Upper lobe of left lung (tissue), 6 donors: ENCODE measurements around the gene TMEM225B. TPM values are rescaled to one million over a fixed set of nuclear protein-coding genes. Genes with fewer than 3 reads are reported as not detected.
A peak's percentile ranks its signal among the peaks of the same experiment; 100 is the strongest.
"Not testable (repeated sequence)": the region's sequence is repeated elsewhere in the genome, so short reads cannot be mapped to it uniquely, and the experiment has no call there.

ENCODE experiments used
- ATAC-seq, 2 donors: fragments of 200-7000 bp; cut with Tn5 transposase; one replicate each; pipeline ENCODE4 v1.9.1; 2022; ENCODE audit warnings: mild to moderate bottlenecking in 2 of 2, moderate library complexity in 2 of 2; ENCODE audit not compliant: low FRiP score in 2 of 2
- DNase-seq, 2 donors: peaks; one replicate each; pipeline ENCODE4 v3.0.0-alpha.2; 2019 to 2020
- H3K27ac ChIP-seq, 4 donors: fragments of 200-600 bp; sonication (generic); one replicate each; pipeline ENCODE4 v1.5.1; 2016 to 2019
- H3K27me3 ChIP-seq, 4 donors: fragments of 200-600 bp; sonication (generic); one replicate each; pipeline ENCODE4 v1.5.1; 2017 to 2019
- H3K36me3 ChIP-seq, 4 donors: fragments of 200-600 bp; sonication (generic); one replicate each; pipeline ENCODE4 v1.5.1; 2016 to 2019
- H3K4me1 ChIP-seq, 4 donors: fragments of 200-600 bp; sonication (generic); one replicate each; pipeline ENCODE4 v1.5.1; 2018 to 2019
- H3K4me3 ChIP-seq, 4 donors: fragments of 200-600 bp; sonication (generic); one replicate each; pipeline ENCODE4 v1.5.1; 2017 to 2019; ENCODE audit warnings: mild to moderate bottlenecking in 2 of 4, moderate library complexity in 1 of 4
- H3K9me3 ChIP-seq, 4 donors: fragments of 200-600 bp; sonication (generic); one replicate each; pipeline ENCODE4 v1.5.1; 2018 to 2019
- CTCF ChIP-seq, 6 experiments: fragments of 450-650 bp in 4 of 6; fragments of 200-600 bp in 2 of 6; sonication (generic) in 2 of 6; IDR thresholded peaks; one replicate each; pipeline ENCODE4 v1.5.1; 2016 to 2019; ENCODE audit warnings: antibody characterized with exemption in 6 of 6
- EP300 ChIP-seq, 4 donors: sonication (generic); formaldehyde crosslinking; IDR thresholded peaks; one replicate each; pipeline ENCODE4 v1.5.1; 2017; ENCODE audit warnings: antibody characterized with exemption in 4 of 4, control low read depth in 2 of 4
- POLR2A ChIP-seq, 4 donors: fragments of 450-650 bp; IDR thresholded peaks; one replicate each; pipeline ENCODE4 v1.5.1; 2016 to 2017; ENCODE audit warnings: antibody characterized with exemption in 4 of 4, mild to moderate bottlenecking in 2 of 4
- POLR2AphosphoS5 ChIP-seq, 2 donors: sonication (generic); formaldehyde crosslinking; IDR thresholded peaks; one replicate each; pipeline ENCODE4 v1.5.1; 2017; ENCODE audit warnings: antibody characterized with exemption in 2 of 2
- WGBS, 2 donors: methylation state at CpG; one replicate each; pipeline ENCODE4 v1.1.5; 2017 to 2018; 5-methylcytosine and 5-hydroxymethylcytosine counted together
- total RNA-seq, 6 donors: library from RNA; depleted of rRNA in 4 of 6; stranded (reverse); fragments of >200 nt in 4 of 6; gene quantifications; one replicate each; pipeline versions ENCODE4 v1.1.0 to v1.2.1, GENCODE V29; 2016 to 2021
- donor health status: DM: no; HTN: no; CAD: no; lungs with moderate emphysema.
- donor health status: DM: no; HTN: yes; CAD: no; lungs with severe emphysema.

Gene TMEM225B
- total RNA-seq, 6 donors from 2014 or later, result 0.59 to 3.1 (median 0.91) TPM; not detected in 1

- 84 to 88% methylated on average over 1 of the region's 1 CpG for WGBS, 2 donors
- Histone ChIP-seq H3K4me1 (peaks cover 0 to 16% (median 7%) of the 10 kb centered on the region in 4 donors), H3K36me3 (peaks cover 59 to 99% (median 90%) of the 10 kb centered on the region in 4 donors), H3K9me3 (no peaks in the 10 kb centered on the region), H3K4me3 (no peak overlapping the region), H3K27me3 (no peaks in the 10 kb centered on the region), H3K27ac (no peak overlapping the region)
- ATAC-seq, result no peak
- TF ChIP-seq POLR2AphosphoS5 (IDR thresholded peaks at IDR 0.05) (no peak), EP300 (IDR thresholded peaks at IDR 0.05) (no peak), POLR2A (IDR thresholded peaks at IDR 0.05) (no peak), CTCF (IDR thresholded peaks at IDR 0.05) (no peak)
- no peak for DNase-seq
These were observed 28.6 kb downstream of the TMEM225B start for GRCh38 chr7:99626661-99627060.

DNA sequence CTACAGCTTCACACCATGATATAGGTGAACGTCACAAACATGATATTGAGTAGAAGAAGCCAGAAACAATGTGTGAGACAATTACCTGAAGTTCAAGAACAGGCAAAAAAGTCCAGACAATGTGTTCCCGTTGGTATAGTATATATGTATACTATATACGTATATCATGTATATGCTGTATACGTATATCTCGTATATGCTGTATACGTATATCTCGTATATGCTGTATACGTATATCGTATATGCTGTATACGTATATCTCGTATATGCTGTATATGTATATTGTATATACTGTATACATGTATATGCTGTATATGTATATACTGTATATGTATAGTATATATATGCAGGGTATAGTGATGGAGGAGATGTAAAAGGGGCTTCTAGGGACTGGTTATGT is 29.4 kb downstream of the TMEM225B start:
- WGBS, 2 donors, result 96% methylated on average over 11 of the region's 11 CpGs
- Histone ChIP-seq H3K4me3 (no peak overlapping the region), H3K27ac (no peak overlapping the region), H3K9me3 (no peaks in the 10 kb centered on the region), H3K4me1 (peaks cover 0 to 16% (median 7%) of the 10 kb centered on the region in 4 donors), H3K36me3 (peaks cover 55 to 97% (median 82%) of the 10 kb centered on the region in 4 donors), H3K27me3 (no peaks in the 10 kb centered on the region)
- DNase-seq (no peak), ATAC-seq (no peak)
- TF ChIP-seq POLR2AphosphoS5 (IDR thresholded peaks at IDR 0.05) (no peak), EP300 (IDR thresholded peaks at IDR 0.05) (no peak)

DNA sequence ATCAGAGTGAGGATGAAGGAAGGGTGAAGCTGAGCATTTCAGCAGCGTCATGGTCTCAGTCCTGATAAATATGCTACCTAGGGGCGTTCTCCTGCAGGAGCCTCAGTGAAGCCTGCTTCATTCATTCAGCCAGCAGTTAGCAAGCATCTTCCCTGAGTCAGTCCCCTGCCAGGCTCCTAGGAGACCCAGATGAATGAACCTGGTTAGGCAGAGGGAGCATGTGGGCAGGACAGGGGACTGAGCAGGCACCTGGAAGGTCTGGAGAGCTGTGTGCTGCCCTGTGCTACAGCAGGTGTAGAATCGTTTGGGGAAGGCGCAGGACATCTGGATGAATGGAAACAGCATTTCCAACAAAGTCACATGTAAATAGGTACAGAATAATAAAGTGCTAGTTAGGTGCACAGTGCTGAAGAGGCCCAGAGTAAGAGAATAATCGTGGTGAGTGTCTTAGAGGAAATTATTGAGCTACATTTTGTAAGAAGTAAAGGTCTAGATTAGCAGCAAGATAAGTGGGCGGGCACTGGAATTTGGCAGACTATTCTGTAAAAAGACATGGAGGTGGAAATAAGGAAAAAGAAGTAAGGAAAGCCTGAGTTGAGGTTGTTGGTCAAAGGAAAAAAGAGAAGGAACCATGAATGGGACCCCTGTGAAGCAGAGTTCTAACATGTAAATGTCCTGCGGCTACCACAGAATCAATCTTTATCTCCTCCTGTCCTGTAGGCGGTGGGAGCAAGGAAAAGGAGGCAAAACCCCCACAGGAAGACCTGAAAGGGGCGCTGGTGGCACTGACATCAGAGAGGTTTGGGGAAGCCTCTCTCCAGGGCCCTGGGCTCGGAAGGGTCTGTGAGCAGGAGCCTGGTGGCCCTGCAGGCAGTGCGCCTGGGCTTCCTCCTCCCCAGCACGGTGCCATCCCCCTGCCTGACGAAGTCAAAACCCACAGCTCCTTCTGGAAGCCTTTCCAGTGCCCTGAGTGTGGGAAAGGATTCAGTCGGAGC is 30.7 kb downstream of the TMEM225B start:
- peak in 1 of 2 donors; percentile 40 for DNase-seq
- ATAC-seq, result no peak
- peaks cover 0 to 10% (median 2%) of the 10 kb centered on the region in 4 donors for H3K4me1 ChIP-seq
- H3K36me3 ChIP-seq, result peaks cover 43 to 89% (median 71%) of the 10 kb centered on the region in 4 donors
- H3K27ac ChIP-seq, result no peak overlapping the region
- no peak overlapping the region for H3K4me3 ChIP-seq
- TF ChIP-seq EP300 (IDR thresholded peaks at IDR 0.05), result no peak
- TF ChIP-seq CTCF (IDR thresholded peaks at IDR 0.05), result no peak
- no peak for TF ChIP-seq POLR2AphosphoS5 (IDR thresholded peaks at IDR 0.05)
- no peak for TF ChIP-seq POLR2A (IDR thresholded peaks at IDR 0.05)
- H3K9me3 ChIP-seq, result no peaks in the 10 kb centered on the region
- 84 to 87% methylated on average over 14 of the region's 14 CpGs for WGBS, 2 donors
- H3K27me3 ChIP-seq, result no peaks in the 10 kb centered on the region

DNA sequence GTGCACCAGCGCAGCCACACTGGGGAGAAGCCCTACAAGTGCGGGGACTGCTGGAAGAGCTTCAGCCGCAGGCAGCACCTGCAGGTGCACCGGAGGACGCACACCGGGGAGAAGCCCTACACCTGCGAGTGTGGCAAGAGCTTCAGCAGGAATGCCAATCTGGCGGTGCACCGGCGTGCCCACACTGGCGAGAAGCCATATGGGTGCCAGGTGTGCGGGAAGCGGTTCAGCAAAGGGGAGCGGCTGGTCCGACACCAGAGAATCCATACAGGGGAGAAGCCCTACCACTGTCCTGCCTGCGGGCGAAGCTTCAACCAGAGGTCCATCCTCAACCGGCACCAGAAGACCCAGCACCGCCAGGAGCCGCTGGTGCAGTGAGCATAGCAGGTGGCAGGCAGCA is 31.6 kb downstream of the TMEM225B start:
- Histone ChIP-seq H3K36me3 (peaks cover 37 to 88% (median 69%) of the 10 kb centered on the region in 4 donors), H3K27ac (no peak overlapping the region), H3K4me1 (peaks cover 0 to 1% (median 0%) of the 10 kb centered on the region in 4 donors), H3K9me3 (no peaks in the 10 kb centered on the region), H3K4me3 (no peak overlapping the region), H3K27me3 (no peaks in the 10 kb centered on the region)
- ATAC-seq, result no peak
- DNase-seq, result peak in 1 of 2 donors; percentile 66
- no peak for TF ChIP-seq CTCF (IDR thresholded peaks at IDR 0.05)
- TF ChIP-seq EP300 (IDR thresholded peaks at IDR 0.05), result no peak
- TF ChIP-seq POLR2AphosphoS5 (IDR thresholded peaks at IDR 0.05), result no peak
- no peak for TF ChIP-seq POLR2A (IDR thresholded peaks at IDR 0.05)
- WGBS, 2 donors, result 94 to 98% methylated on average over 13 to 20 of the region's 20 CpGs

DNA sequence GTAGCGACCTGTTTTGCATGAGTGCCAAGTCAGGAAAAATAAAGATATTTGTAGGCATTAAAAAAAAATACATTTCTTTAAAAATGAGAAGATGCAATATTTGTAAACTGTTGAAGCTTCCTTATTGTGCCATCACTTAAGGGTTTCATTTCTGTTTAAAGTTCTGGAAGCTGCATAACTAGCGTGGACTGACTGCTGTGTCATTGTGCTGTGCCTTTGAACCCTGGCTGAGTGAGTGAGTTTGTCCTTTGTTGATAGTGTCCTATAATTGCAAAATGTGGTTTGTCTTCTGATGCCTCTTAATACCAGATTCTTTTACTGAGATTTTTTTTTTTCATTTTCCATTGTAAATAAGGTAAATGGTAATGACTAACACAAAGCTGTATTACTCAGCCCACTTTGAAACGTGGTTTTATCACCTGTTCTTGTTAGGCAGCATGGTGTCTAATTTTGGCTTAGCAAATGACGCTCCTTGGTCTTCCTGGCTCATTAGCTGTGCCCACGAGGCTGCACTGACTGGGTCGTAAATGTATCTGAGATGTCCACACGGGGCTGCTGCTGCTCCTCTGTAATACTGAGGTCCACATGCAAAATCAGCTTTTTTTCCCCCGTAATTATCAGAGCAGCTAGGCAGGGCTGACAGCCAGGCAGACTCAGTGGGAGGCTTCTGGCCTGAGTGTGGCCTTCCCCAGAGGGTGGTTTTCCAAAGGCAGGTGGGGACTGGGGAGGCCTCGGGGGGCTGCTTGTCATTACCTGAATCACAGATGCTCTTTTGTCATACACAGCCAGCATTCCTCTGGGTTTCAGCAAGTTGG is 33.4 kb downstream of the TMEM225B start:
- H3K4me3 ChIP-seq, result no peak overlapping the region
- no peaks in the 10 kb centered on the region for H3K9me3 ChIP-seq
- ATAC-seq (peak; percentile 37 to 54), DNase-seq (no peak)
- TF ChIP-seq POLR2A (IDR thresholded peaks at IDR 0.05) (no peak), EP300 (IDR thresholded peaks at IDR 0.05) (no peak), CTCF (IDR thresholded peaks at IDR 0.05) (peak in 4 of 6 experiments; percentile 11 to 38 (median 16)), POLR2AphosphoS5 (IDR thresholded peaks at IDR 0.05) (no peak)
- WGBS, 2 donors, result 59 to 64% methylated on average over 8 to 9 of the region's 9 CpGs
- no peaks in the 10 kb centered on the region for H3K27me3 ChIP-seq
- H3K4me1 ChIP-seq, result no peaks in the 10 kb centered on the region
- H3K27ac ChIP-seq, result peak overlapping the region in 1 of 4 donors; percentile 14
- peaks cover 26 to 70% (median 52%) of the 10 kb centered on the region in 4 donors for H3K36me3 ChIP-seq

- not testable (repeated sequence) for H3K27me3 ChIP-seq, ATAC-seq, H3K4me3 ChIP-seq, H3K4me1 ChIP-seq, H3K27ac ChIP-seq, DNase-seq, H3K9me3 ChIP-seq
- 63 to 71% methylated on average over 2 of the region's 2 CpGs for WGBS, 2 donors
- H3K36me3 ChIP-seq, result peaks cover 0 to 14% (median 10%) of the 10 kb centered on the region in 4 donors
These were observed 39.3 kb downstream of the TMEM225B start for GRCh38 chr7:99637414-99637813.
